HG03378 (cell line): ENCODE measurements around the gene CTRL.
"Not testable (repeated sequence)": the region's sequence is repeated elsewhere in the genome, so short reads cannot be mapped to it uniquely, and the experiment has no call there.

ENCODE experiments used
- ATAC-seq: cut with Tn5 transposase; IDR thresholded peaks from one replicate; pipeline ENCODE4 v1.9.1; 2021; ENCODE audit warnings: mild to moderate bottlenecking, moderate library complexity; ENCODE audit not compliant: unreplicated experiment

CTRL gene

DNA sequence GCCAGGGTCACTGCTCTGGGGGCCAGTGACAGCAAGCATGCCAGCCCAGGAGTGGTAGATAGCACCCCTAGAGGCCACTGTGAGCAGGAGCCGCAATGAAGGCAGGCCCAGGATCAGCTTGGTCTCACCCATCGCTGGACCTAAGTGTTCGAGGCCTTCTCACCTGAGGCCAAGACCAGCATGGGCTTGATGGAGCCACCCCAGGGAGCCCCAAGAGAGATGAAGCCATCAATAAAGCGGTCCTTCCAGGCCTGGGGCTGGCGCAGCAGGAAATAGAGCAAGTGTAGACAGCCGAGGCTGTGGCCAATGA, 10.5 kb upstream of the CTRL start:
- no peak for ATAC-seq

DNA sequence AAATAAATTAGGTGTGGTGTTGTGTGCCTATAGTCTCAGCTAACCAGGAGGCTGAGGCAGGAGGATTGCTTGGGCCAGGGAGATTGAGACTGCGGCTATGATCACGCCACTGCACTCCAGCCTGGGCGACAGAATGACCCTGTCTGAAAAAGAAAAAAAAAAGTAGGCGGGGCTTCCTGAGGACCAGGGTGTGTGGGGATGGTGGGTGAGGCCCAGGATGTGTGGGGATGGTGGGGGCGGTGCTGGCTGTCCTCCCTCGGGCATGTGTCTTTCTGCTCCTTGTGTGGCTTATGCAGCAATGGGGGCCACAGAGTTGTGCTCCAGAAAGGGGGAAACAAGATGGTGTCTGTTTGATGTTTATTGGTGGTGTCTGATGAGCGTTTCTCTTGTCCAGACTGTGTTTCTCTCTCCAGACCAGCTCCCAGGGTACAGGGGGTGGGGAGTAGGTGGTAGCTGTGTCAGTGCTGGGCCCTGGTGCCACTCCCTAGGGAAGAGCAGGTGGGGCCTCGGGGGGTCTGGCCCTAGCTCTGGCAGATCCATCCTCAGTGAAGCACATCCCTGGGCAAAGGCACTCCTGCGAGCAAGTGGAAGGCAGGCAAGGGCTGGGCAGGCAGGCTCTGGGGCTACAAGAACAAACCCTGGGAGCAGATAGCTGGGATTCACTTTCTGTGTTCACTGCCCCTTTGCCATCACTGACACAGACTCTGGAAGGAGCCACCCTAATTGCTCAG, 10.0 kb upstream of the CTRL start:
- ATAC-seq = no peak

DNA sequence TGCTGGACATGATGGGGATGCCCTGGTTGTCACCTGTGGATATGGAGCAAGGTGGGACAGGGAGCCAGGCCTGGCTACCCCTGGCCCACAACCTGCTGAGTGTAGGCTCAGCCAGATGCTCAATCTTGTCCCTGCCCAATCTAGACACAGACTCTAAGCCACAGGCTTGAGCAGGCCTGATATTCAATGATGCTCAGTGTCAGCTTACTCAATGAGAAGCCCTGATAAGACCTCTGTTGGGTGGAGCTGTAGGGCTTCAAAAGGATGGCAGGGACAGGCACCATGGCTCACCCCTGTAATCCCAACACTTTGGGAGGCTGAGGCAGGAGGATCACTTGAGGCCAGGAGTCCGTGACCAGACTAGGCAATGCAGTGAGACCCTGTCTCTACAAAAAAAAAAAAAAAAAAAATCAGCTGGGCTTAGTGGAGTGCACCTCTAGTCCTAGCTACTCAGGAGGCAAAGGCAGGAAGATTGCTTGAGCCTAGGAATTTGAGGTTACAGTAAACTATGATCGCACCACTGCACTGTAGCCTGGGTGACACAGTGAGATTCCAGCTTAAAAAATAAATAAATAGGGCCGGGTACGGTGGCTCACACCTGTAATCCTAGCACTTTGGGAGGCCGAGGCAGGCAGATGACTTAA, 8.9 kb upstream of the CTRL start:
- no peak for ATAC-seq

DNA sequence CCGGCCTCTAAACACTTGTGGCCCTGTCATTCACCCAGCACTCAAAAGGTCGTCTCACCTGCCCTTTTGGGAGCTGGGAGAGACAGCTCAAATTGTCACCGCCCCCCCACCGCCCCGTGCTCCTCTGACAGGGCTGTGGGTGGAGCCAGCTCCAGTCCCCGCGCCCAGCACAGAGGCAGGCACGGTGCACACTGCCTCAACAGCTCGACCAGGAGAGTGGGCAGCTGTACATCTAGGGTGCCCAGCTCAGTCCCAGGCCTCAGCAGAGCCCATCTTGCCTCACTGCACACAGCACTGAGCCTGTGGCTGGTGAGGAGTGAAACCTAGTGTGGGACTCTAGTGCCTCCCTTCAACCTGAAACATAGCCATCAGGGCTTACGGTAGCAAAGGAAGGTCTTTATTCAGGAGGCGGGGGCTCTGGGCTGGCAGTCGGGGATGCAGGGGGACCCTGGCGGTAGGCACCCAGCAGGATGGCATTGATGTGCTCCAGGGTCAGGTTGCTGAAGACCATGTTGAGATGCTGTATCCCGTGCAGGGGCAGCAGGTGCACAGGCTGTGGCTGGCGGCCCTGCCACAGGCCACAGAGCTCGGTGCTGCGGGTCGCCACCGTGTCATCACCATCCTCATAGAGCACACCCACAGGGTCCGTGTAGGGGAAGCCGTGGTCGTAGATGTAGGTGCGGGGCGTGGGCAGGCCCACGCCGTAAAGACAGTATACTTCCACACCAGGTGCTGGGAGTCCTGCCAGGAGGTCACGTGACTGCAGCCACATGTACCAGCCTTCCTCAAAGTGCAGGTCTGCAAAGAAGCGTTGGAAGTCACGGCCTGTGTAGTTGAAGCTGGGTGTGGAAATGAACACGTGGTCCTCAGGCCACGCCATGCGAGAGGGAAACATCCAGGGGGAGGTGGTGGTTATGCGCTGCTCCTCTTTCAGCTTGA, 8.1 kb upstream of the CTRL start:
- ATAC-seq = no peak

DNA sequence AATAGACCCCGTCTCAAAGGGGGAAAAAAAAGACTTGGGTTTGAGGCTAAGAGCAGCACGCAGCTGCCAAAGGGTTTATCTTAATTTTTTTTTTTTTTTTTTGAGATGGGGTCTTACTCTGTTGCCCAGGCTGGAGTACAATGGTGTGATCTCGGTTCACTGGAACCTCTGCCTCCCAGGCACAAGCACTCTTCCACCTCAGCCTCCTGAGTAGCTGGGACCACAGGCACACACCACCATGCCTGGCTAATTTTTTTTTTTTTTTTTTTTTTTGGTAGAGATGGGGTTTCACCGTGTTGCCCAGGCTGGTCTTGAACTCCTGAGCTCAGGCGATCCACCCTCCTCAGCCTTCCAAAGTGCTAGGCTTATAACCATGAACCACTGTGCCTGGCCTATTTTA, 6.1 kb upstream of the CTRL start:
- not testable (repeated sequence) for ATAC-seq

DNA sequence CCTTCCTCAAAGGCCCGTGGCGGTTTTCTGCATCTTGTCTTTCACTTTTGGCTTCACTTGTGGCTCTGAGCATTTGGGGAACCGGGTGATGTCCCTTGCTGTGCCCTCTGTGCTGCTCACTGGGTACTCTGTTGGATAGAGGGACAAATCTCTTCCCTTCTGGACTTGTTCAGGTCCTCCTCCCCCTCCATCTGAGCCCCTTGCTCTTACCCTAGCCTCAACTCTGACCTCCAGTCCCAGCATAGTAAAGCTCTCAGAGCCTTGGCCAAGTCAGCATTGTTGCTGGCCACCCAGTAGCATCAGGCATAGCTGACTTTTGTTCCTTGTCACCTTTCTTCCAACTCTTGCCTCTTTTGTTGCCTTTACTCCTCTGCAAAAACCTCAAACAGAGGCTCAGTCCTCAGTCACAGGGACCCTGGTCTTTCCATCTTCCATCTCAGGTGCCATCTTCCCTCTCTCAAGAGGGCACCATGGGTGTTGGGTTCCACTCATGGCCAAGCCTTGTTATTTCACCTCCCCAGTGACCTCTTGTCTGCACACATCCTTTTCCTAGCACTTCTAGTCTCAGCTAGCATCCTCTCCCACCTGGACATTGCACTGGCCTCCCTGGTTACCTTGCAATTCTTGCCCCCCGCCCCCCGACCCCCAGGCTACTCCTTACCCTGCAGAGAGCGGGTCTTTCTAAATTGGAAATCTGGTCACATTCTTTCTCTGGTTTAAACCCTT, 5.4 kb upstream of the CTRL start:
- peak; percentile 67 for ATAC-seq

DNA sequence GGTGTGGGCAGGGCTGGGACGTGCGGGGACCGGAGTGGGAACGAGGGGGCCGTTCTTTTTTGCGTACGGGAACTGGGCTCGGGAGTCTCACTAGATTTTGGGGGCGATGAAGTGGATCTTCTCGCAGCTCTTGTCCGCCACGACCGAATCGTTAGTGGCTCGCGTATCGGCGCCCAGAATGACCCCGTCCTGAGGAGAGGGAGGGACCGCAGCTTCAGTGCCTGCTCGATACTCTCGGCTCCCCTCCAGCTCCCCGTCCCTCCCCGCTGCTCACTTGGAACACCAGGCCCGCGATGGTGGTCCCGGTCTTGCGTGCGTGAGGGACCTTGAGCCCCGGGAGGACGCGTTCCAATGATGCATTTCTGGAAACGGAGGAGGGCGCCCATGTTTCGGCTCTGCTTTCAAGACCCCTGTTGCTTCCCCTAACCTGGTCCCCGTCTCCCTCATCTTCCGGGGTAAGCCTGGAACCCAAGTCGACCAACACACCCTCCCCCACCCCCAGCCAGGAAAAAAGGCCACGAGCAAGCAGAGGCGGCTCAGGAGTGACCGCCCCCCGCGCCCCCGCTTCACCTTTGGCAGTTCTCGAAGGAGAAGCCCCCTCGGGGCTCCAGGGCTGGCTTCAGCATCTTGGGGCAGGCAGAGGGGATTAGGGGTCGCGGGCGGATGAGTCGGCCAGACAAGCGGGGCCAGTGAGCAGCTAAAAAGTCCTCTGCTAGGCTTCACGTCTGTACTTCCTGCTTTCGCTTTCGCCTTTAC, 4.6 kb upstream of the CTRL start, which contains the start of gene PSMB10:
Gene PSMB10, minus strand, starts transcription at position 727 of the 756 bp plus-strand sequence. Its CDS starts 101 bp downstream, at position 626.
- ATAC-seq = no peak

DNA sequence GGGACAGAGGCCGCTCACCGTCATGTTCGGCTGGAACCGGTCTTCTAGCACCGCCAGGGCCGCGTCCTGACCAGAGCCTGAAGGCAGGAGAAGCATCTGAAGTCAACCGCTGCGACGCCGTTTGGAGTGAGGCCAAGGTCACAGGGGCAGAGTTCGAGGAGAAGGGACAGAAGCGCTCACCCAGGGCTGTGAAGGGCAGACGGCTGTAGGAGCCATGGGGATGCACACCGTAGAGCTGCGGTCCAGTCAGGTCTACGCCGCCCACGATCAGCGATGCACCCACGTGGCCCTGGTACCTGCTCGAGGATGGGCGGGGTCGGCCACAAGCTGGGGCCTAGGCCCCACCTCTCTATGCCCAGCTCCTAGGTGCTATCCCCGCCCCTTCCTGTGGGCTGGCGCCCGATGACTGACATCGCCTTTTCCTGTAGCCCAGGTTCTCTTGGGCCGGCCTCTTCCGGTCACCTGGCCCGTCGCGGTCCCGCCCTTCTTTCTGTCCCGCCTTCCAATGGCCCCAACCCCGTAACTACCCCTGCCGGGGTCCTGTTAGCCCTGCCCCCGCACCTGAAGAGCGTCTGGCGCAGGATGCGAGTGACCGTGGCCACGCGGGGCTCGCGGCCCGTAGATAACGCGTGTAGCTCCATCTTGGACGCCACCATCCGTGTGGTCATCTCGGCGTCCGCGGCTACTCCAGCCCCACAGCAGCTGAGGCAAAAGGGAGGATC, 3.9 kb upstream of the CTRL start:
- ATAC-seq = peak; percentile 85

DNA sequence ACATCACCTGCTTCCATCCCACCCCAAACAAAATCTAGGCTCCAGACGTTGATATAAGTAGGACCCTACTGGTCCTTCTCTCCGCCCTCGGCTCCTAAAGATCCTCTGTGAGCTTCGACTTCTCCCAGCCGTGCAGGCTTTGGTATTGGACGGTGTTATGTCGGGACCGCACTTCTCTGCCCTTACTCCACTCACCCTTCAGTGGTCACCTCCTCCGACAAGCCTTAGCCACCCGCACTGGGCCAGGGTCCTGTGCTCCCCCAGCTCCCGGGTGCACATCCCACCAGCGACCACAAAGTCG, 3.4 kb upstream of the CTRL start:
- no peak for ATAC-seq

DNA sequence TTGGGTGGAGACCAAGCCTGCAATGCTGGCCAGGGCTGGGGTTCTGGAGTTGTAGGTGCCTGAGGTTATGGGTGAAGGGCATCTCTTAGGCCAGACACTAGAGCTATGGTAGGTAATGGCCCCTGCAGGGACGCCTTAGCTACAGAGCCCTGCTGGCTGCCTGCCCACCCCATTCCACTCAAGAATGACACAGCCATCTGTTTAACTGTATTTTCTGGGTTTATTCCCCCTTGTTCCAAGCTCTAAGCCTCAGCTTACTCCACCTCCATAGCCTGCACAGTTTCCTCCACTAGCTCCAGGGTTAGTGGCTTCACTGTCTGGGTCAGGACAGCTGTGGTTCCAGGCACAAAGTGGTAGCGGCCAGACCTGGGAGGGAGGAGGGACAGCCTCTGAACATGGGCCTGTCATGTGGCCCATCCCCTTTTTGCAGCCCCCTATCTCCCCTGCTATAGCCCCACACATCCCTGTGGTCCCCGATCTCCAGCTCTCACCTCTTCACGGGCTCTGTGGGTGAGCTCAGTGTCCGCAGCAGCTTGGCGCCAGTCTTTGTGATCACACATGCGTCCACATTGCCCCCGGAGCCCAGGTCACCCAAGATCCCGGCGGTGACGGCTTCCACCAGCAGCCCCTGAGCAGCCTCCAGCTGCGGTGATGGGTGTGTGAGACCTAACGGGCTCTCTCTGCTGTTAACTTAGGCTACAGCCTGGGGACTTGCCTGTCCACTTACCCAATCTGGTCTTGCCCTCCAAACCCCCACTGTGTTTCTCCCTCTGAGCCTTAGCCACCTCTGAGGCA, 2.8 kb upstream of the CTRL start:
- ATAC-seq = no peak

DNA sequence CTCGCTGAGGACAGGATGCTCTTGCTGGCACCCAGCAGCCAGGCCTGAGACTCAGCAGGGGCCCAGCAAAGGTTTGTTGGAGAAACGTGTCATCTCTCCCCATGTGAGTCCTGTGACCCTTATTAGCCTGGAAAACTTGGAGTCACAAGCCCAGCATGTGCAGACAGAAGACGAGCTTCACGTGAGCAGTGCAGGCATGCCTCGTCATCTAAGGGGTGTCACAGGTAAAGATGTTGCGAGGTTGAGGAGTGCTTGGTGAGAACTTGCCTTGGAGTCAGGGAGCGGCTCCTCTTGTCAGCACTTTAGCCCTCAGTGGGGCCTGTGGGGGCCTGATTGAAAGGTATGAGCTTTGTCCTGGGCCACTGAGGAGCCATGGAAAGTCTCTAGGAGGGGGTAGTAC, 2.1 kb upstream of the CTRL start:
- no peak for ATAC-seq

DNA sequence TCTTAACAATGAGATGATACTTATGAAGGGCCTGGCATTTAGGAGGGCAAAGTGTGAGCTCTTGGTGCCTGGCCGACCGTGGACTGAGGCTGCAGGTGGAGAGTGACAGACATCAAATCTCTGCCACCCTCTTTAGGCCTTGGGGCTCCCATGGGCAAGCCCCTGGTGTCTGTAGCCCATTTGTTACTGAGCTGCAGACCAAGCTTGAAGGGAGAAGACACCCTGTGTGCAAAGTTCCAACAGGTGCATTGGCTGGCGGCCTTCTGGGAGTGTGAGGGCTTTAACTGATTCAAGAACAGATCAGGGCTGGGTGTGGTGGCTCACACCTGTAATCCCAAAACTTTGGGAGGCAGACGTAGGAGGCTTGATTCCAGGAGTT, 789 bp upstream of the CTRL start:
- ATAC-seq = no peak

DNA sequence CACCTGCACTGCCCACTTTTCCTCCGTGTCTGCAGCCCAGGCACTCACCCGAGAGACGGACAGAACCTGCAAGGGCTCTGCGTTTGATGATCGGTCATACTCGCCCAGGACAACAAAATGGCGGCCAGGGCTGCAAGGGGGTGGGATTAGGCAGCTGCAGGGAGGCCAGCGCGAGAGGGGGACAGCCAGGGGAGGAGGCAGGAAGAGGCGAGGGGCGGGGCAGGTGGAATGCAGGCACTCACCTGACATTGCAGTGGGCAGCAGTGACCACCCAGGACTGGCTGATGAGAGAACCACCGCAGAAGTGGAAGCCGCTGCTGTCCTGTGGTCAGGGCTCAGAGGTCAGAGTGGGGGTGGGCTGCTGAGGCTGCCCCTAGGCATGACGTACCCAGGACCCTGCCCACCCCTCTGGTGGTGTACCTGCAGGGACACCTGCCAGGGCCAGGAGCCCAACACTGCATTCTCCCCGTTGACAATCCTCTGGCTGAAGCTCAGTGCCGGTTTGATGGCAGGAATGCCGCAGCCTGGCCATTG, 917 bp downstream of the CTRL start:
- ATAC-seq = no peak

DNA sequence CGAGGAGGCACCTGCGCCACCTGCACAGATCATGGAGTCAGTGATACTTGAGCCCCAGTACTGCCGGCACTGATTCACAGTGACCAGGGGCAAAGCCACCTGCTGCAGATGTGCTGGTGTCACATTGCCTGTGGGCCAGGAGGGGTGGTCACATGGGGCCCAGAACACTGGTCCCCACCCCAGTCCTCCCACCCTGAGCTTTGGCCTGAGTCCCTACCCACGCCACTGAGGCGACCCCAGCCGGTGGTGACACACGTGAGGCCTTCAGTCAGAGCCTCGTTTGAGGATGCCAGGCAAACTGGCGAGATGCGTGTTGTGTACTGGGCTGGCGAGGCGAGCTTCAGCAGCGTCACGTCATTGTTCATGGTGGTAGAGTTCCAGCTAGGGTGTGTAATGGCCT, 1.5 kb downstream of the CTRL start:
- no peak for ATAC-seq

DNA sequence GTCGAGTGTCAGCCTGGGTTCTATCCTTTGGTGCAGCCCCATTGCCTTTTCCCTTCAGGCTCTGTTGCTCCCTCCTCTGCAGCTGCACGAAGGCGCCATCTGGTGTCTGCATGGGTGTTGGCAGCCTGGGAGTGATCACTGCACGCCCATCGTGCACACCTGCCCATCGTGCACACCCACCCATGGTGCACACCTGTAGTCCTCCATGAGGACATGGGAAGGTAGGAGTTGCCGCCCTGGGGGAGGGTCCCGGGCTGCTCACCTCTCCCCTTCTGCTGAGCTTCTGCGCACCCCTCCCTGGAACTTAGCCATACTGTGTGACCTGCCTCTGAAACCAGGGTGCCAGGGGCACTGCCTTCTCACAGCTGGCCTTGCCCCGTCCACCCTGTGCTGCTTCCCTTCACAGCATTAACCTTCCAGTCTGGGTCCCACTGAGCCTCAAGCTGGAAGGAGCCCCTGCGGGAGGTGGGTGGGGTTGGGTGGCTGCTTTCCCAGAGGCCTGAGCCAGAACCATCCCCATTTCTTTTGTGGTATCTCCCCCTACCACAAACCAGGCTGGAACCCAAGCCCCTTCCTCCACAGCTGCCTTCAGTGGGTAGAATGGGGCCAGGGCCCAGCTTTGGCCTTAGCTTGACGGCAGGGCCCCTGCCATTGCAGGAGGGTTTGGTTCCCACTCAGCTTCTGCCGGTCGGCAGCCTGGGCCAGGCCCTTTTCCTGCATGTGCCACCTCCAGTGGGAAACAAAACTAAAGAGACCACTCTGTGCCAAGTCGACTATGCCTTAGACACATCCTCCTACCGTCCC, 2.9 kb downstream of the CTRL start:
- no peak for ATAC-seq

DNA sequence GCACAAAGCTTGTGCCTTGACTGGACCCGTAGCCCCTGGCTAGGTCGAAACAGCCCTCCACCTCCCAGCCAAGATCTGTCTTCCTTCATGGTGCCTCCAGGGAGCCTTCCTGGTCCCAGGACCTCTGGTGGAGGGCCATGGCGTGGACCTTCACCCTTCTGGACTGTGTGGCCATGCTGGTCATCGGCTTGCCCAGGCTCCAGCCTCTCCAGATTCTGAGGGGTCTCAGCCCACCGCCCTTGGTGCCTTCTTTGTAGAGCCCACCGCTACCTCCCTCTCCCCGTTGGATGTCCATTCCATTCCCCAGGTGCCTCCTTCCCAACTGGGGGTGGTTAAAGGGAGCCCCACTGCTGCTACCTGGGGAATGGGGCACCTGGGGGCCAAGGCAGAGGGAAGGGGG, 3.5 kb downstream of the CTRL start:
- ATAC-seq = no peak

DNA sequence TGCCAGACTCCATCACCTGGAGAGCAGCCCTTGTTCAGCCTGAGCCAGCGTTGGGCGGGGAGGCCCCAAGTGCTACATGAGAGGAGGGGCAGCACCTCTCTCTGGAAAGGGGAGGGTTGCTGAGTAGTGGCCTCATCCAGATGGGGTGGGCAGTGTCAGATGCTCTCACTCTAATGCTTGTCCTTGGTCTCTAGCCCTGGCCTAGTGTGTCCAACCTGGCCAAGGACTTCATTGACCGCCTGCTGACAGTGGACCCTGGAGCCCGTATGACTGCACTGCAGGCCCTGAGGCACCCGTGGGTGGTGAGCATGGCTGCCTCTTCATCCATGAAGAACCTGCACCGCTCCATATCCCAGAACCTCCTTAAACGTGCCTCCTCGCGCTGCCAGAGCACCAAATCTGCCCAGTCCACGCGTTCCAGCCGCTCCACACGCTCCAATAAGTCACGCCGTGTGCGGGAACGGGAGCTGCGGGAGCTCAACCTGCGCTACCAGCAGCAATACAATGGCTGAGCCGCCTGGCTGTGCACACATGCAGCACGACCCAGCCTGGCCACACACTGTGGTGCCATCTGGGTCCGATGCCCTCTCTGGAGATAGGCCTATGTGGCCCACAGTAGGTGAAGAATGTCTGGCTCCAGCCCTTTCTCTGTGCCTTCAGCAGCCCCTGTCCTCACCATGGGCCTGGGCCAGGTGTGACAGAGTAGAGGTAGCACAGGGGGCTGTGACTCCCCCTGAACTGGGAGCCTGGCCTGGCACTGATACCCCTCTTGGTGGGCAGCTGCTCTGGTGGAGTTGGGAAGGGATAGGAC, 4.3 kb downstream of the CTRL start:
- ATAC-seq = no peak
